Stimulated activated CD4-positive, alpha-beta T cell treated with anti-CD3 and anti-CD28 coated beads, TNF-alpha, amount 100 ng/mL, for 1 hour (primary cell): ENCODE results near the gene ATP6V0E1.
"Not testable (repeated sequence)": the region's sequence is repeated elsewhere in the genome, so short reads cannot be mapped to it uniquely, and the experiment has no call there.

Experiments
- DNase-seq, 3 donors: peaks; one replicate each; pipeline ENCODE4 v3.0.0-alpha.2; 2020; ENCODE audit warnings: low read depth in 3 of 3, low spot score in 1 of 3

Gene ATP6V0E1

GRCh38 chr5:173069671-173070070 lies 86.1 kb downstream of the ATP6V0E1 start:
- no peak for DNase-seq

- DNase-seq = no peak
Measured at GRCh38 chr5:173075137-173075843, 91.7 kb downstream of the ATP6V0E1 start.

- no peak for DNase-seq
Measured at GRCh38 chr5:173075970-173076369, 92.4 kb downstream of the ATP6V0E1 start.

DNA sequence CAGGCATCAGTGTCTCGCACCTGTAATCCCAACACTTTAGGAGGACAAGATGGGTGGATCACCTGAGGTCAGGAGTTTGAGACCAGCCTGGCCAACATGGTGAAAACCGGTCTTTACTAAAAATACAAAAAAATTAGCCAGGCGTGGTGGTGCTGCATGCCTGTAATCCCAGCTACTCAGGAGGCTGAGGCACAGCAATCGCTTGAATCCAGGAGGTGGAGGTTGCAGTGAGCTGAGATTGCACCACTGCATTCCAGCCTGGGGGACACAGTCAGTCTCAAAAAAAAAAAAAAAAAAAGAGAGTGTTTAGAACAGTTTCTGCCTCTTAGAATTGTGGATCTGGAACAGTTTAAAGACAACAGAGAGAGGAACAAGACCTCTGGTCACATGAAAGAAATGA lies 92.9 kb downstream of the ATP6V0E1 start:
- DNase-seq = not testable (repeated sequence)

GRCh38 chr5:173078878-173079277 lies 95.3 kb downstream of the ATP6V0E1 start:
- no peak for DNase-seq
